ENCODE measurements around the gene ZNF398. TPM values are rescaled to one million over a fixed set of nuclear protein-coding genes. Genes with fewer than 3 reads are reported as not detected.

ZNF398 gene
- total RNA-seq, 2 donors from 2014 or later: 8.2 to 16.2 TPM

DNA sequence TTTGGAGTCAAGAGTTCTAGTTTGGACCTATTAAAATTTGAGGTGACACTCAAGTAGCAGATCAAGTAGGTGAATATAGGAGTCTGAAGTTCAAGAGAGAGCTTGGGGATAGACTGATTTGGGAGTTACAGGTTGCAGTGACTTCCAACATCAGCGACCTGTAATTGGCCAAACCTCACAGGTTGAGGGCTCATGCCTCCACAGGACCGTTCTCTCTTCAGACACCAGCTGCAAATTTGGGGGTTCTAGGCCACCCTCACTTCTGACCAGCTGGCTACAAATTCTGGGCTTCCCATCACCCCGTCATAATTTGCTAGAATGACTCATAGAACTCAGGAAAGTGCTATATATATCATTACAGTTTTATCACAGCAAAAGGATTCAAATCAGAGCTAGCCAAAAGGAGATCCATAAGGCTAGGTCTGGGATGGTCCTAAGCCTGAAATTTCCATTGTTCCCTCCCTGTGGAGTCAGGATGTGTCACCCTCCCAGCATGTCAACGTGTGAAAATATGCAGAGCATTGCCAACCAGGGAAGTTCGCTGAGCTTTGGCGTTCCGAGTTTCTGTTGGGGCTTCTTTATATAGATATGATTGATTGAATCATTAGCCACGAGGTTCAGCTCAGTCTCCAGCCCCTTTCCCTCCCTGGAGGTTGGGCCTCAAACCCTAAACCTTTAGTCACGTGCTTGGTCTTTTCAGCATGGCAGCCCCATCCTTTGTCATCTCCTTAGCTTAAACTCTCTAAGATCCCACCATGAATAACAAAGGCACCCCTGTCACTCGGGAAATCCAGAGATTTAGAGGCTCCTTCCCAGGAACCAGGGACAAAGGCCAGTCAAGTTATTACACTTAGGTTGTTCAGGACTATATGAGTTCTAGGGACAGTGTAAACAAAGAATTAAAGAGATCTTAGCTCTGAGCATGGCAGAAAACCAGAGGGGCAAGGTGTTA is 71.5 kb downstream of the ZNF398 start:
- no peaks in the 10 kb centered on the region for H3K27me3 ChIP-seq

DNA sequence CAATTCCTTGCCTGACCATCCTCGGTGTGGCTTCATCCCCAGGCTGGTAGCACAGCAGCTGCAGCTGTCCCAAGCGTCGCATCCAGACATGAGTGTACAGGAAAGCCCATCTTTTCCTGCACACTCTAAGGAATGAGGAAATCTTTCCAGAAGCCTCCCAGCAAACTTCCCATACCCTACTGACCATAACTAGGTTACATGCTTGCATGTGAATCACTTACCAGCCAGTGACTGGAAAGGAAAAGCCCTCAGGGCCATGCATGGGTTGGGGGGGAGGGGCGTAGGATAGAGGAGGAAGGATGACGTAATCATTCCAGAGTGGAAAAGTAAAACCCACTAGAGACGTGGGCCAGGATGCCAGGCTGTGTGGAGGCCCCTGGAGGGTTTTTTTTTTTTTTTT is 73.3 kb downstream of the ZNF398 start:
- H3K9me3 ChIP-seq: no peaks in the 10 kb centered on the region
- peaks cover 70% of the 10 kb centered on the region for H3K36me3 ChIP-seq
- no peaks in the 10 kb centered on the region for H3K27me3 ChIP-seq
- H3K4me1 ChIP-seq: no peaks in the 10 kb centered on the region
- no peak for DNase-seq (ENCODE audit: low spot score)
- H3K27ac ChIP-seq: no peak overlapping the region
- TF ChIP-seq, protein P1, sequence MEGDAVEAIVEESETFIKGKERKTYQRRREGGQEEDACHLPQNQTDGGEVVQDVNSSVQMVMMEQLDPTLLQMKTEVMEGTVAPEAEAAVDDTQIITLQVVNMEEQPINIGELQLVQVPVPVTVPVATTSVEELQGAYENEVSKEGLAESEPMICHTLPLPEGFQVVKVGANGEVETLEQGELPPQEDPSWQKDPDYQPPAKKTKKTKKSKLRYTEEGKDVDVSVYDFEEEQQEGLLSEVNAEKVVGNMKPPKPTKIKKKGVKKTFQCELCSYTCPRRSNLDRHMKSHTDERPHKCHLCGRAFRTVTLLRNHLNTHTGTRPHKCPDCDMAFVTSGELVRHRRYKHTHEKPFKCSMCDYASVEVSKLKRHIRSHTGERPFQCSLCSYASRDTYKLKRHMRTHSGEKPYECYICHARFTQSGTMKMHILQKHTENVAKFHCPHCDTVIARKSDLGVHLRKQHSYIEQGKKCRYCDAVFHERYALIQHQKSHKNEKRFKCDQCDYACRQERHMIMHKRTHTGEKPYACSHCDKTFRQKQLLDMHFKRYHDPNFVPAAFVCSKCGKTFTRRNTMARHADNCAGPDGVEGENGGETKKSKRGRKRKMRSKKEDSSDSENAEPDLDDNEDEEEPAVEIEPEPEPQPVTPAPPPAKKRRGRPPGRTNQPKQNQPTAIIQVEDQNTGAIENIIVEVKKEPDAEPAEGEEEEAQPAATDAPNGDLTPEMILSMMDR (IDR thresholded peaks at IDR 0.05): no peak
- no peak overlapping the region for H3K4me3 ChIP-seq

More for the DNA sequence above, 71.5 kb downstream of the ZNF398 start:
- no peak for DNase-seq (ENCODE audit: low spot score)
- H3K4me3 ChIP-seq: no peak overlapping the region
- TF ChIP-seq, protein P1 (IDR thresholded peaks at IDR 0.05): no peak
- peaks cover 75% of the 10 kb centered on the region for H3K36me3 ChIP-seq
- H3K27ac ChIP-seq: no peak overlapping the region
- no peaks in the 10 kb centered on the region for H3K4me1 ChIP-seq
- no peaks in the 10 kb centered on the region for H3K9me3 ChIP-seq

DNA sequence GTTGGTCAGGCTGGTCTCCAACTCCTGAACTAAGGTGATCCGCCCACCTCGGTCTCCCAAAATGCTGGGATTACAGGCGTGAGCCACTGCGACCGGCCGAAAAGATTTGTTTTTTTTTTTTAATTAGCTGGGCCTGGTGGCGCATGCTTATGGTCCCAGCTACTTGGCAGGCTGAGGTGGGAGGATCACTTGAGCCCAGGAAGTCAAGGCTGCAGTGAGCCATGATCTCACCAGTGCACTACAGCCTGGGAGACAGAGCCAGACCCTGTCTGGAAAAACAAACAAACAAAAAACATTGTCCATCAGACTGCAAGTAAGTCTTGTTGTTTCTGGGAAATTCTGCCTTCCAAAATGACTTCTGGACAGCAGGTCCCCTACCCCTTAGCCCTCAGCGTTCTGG is 75.9 kb downstream of the ZNF398 start:
- no peaks in the 10 kb centered on the region for H3K27me3 ChIP-seq
- TF ChIP-seq, protein P1 (IDR thresholded peaks at IDR 0.05): no peak
- no peaks in the 10 kb centered on the region for H3K4me1 ChIP-seq
- peaks cover 45% of the 10 kb centered on the region for H3K36me3 ChIP-seq
- no peaks in the 10 kb centered on the region for H3K9me3 ChIP-seq
- H3K27ac ChIP-seq: no peak overlapping the region
- no peak overlapping the region for H3K4me3 ChIP-seq
- DNase-seq (ENCODE audit: low spot score): no peak

DNA sequence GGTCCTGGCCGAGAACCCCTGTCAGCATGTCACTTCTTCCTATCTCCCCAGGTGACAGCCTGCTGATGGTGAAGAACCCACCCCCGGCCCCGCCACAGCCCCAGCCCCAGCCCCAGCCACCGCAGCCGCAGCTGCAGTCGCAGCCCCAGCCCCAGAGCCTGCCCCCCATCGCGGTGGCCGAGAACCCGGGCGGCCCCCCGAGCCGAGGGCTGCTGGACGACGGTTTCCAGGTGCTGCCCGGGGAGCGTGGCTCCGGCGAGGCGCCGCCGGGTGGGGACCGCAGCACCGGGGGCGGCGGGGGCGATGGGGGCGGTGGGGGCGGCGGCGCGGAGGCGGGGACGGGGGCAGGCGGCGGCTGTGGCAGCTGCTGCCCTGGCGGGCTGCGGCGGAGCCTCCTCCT is 76.5 kb downstream of the ZNF398 start:
- H3K27me3 ChIP-seq: no peaks in the 10 kb centered on the region
- DNase-seq (ENCODE audit: low spot score): no peak
- no peak overlapping the region for H3K27ac ChIP-seq
- no peak overlapping the region for H3K4me3 ChIP-seq
- H3K4me1 ChIP-seq: no peaks in the 10 kb centered on the region
- no peaks in the 10 kb centered on the region for H3K9me3 ChIP-seq
- TF ChIP-seq, protein P1 (IDR thresholded peaks at IDR 0.05): no peak
- peaks cover 39% of the 10 kb centered on the region for H3K36me3 ChIP-seq

DNA sequence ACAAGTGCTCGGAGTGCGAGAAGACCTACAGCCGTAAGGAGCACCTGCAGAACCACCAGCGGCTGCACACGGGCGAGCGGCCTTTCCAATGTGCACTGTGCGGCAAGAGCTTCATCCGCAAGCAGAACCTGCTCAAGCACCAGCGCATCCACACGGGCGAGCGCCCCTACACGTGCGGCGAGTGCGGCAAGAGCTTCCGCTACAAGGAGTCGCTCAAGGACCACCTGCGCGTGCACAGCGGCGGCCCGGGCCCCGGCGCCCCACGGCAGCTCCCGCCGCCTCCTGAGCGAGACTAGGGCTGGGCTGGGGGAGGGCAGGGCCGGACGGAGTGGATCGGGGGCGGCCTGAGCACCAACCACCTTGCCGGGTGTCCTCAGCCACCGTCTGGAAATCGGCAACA is 77.1 kb downstream of the ZNF398 start:
- Histone ChIP-seq H3K36me3 (peaks cover 33% of the 10 kb centered on the region), H3K27ac (no peak overlapping the region), H3K9me3 (no peaks in the 10 kb centered on the region), H3K4me3 (no peak overlapping the region), H3K27me3 (no peaks in the 10 kb centered on the region), H3K4me1 (no peaks in the 10 kb centered on the region)
- TF ChIP-seq, protein P1 (IDR thresholded peaks at IDR 0.05): no peak
- no peak for DNase-seq (ENCODE audit: low spot score)

Data from right atrium auricular region (tissue), 2 donors.